BE2C (cell line): ENCODE measurements around the gene LIPC.

ENCODE experiments used
- DNase-seq: peaks from one replicate; pipeline ENCODE4 v3.0.0-alpha.2; 2020
- H3K27me3 ChIP-seq: fragments of 250-450 bp; sonication (Bioruptor Pico); 2 replicates; pipeline ENCODE4 v1.5.1; 2020; ENCODE audit warnings: mild to moderate bottlenecking
- H3K36me3 ChIP-seq: fragments of 250-450 bp; sonication (Bioruptor Pico); 2 replicates; pipeline ENCODE4 v1.5.1; 2020; ENCODE audit warnings: mild to moderate bottlenecking
- H3K4me1 ChIP-seq: fragments of 250-450 bp; sonication (Bioruptor Pico); 2 replicates; pipeline ENCODE4 v1.5.1; 2020
- H3K4me3 ChIP-seq: 2 replicates; pipeline ENCODE4 v1.5.1; 2011; ENCODE audit warnings: low read depth, low read length
- H3K9me3 ChIP-seq: fragments of 250-450 bp; sonication (Bioruptor Pico); 2 replicates; pipeline ENCODE4 v1.5.1; 2020
- CTCF ChIP-seq: IDR thresholded peaks from 2 replicates; pipeline ENCODE4 v1.5.1; 2012; ENCODE audit warnings: mild to moderate bottlenecking, low read depth, low read length

LIPC gene

GRCh38 chr15:58486062-58486461 is 54.3 kb downstream of the LIPC start:
- Histone ChIP-seq H3K9me3 (no peaks in the 10 kb centered on the region), H3K4me1 (no peaks in the 10 kb centered on the region), H3K27me3 (no peaks in the 10 kb centered on the region), H3K4me3 (no peak overlapping the region), H3K36me3 (no peaks in the 10 kb centered on the region)
- DNase-seq, result no peak
- TF ChIP-seq CTCF, result no peak

GRCh38 chr15:58486564-58486963 is 54.8 kb downstream of the LIPC start:
- no peak for TF ChIP-seq CTCF
- Histone ChIP-seq H3K36me3 (no peaks in the 10 kb centered on the region), H3K9me3 (no peaks in the 10 kb centered on the region), H3K27me3 (no peaks in the 10 kb centered on the region), H3K4me1 (no peaks in the 10 kb centered on the region), H3K4me3 (no peak overlapping the region)
- no peak for DNase-seq

- Histone ChIP-seq H3K4me1 (no peaks in the 10 kb centered on the region), H3K9me3 (no peaks in the 10 kb centered on the region), H3K4me3 (no peak overlapping the region), H3K36me3 (no peaks in the 10 kb centered on the region), H3K27me3 (no peaks in the 10 kb centered on the region)
- no peak for DNase-seq
- no peak for TF ChIP-seq CTCF
These were observed 55.4 kb downstream of the LIPC start for GRCh38 chr15:58487041-58487723.

GRCh38 chr15:58487724-58488120 is 55.9 kb downstream of the LIPC start:
- no peak for TF ChIP-seq CTCF
- no peaks in the 10 kb centered on the region for H3K9me3 ChIP-seq

GRCh38 chr15:58489289-58490085 is 57.7 kb downstream of the LIPC start:
- peaks cover 7% of the 10 kb centered on the region for H3K4me1 ChIP-seq
- H3K27me3 ChIP-seq, result no peaks in the 10 kb centered on the region
- DNase-seq, result no peak
- H3K9me3 ChIP-seq, result no peaks in the 10 kb centered on the region
- H3K36me3 ChIP-seq, result no peaks in the 10 kb centered on the region
- no peak for TF ChIP-seq CTCF
- H3K4me3 ChIP-seq, result no peak overlapping the region

More at GRCh38 chr15:58487724-58488120, 55.9 kb downstream of the LIPC start:
- H3K4me1 ChIP-seq, result peaks cover 2% of the 10 kb centered on the region; the same call in 1 of the 2 replicates
- H3K27me3 ChIP-seq, result no peaks in the 10 kb centered on the region
- no peak for DNase-seq
- no peaks in the 10 kb centered on the region for H3K36me3 ChIP-seq
- no peak overlapping the region for H3K4me3 ChIP-seq
